ENCODE data around the gene EQTN. TPM values are rescaled to one million over a fixed set of nuclear protein-coding genes. Genes with fewer than 3 reads are reported as not detected.

The EQTN gene
- total RNA-seq, 5 donors from 2014 or later (not counting 1 experiment from before 2014, with no cell fraction given) = not detected

GRCh38 chr9:27282269-27282668 lies 14.7 kb downstream of the EQTN start:
- no peaks in the 10 kb centered on the region for H3K9me3 Mint-ChIP-seq
- H3K36me3 Mint-ChIP-seq = no peaks in the 10 kb centered on the region
- Histone ChIP-seq H3K27ac (ENCODE audit: low read length) (no peak overlapping the region), H3K36me3 (ENCODE audit: control insufficient read depth in 2 of 2, extremely low read depth in 1 of 2, insufficient read depth in 1 of 2, low read length in 1 of 2) (no peaks in the 10 kb centered on the region), H3K9me3 (no peaks in the 10 kb centered on the region), H3K4me1 (ENCODE audit: control insufficient read depth in 1 of 2, extremely low read depth in 1 of 2, insufficient read depth in 2 of 2, low read length in 2 of 2) (no peaks in the 10 kb centered on the region), H3K27me3 (replicated peaks in 1 of 2; ENCODE audit: control insufficient read depth in 2 of 2, extremely low read depth in 1 of 2, insufficient read depth in 2 of 2, low read length in 1 of 2) (peaks cover 0 to 4% of the 10 kb centered on the region in 2 experiments), H3K4me3 (ENCODE audit: control insufficient read depth in 1 of 2, extremely low read depth in 1 of 2, low read length in 1 of 2) (no peak overlapping the region)
- H3K4me1 Mint-ChIP-seq = no peaks in the 10 kb centered on the region
- no peak overlapping the region for H3K27ac Mint-ChIP-seq
- ChIA-PET POLR2A (no interaction called here), CTCF (interaction anchor here in 1 of 2 donors (1.4 kb wide), 1 partner anchor 12 kb away, joined by 3 read pairs; no protein-coding TSS in a partner anchor)
- ATAC-seq (replicated peaks in 1 of 4) = no peak
- DNase-seq = no peak
- WGBS (ENCODE audit: insufficient coverage) = 86% methylated on average over 2 of the region's 7 CpGs
- peaks cover 7 to 20% of the 10 kb centered on the region in 2 donors for H3K27me3 Mint-ChIP-seq
- no peak overlapping the region for H3K4me3 Mint-ChIP-seq

- Mint-ChIP-seq H3K9me3 (no peaks in the 10 kb centered on the region), H3K27me3 (peaks cover 7 to 13% of the 10 kb centered on the region in 2 donors), H3K36me3 (no peaks in the 10 kb centered on the region), H3K27ac (no peak overlapping the region), H3K4me1 (no peaks in the 10 kb centered on the region), H3K4me3 (no peak overlapping the region)
- no peak overlapping the region for H3K27ac ChIP-seq (ENCODE audit: low read length)
- H3K36me3 ChIP-seq (ENCODE audit: control insufficient read depth in 2 of 2, extremely low read depth in 1 of 2, insufficient read depth in 1 of 2, low read length in 1 of 2) = no peaks in the 10 kb centered on the region
- H3K9me3 ChIP-seq = no peaks in the 10 kb centered on the region
- peaks cover 0 to 8% of the 10 kb centered on the region in 2 experiments for H3K27me3 ChIP-seq (replicated peaks in 1 of 2; ENCODE audit: control insufficient read depth in 2 of 2, extremely low read depth in 1 of 2, insufficient read depth in 2 of 2, low read length in 1 of 2)
- H3K4me1 ChIP-seq (ENCODE audit: control insufficient read depth in 1 of 2, extremely low read depth in 1 of 2, insufficient read depth in 2 of 2, low read length in 2 of 2) = no peaks in the 10 kb centered on the region
- WGBS (ENCODE audit: insufficient coverage) = no CpG with 5 or more reads among the region's 5 CpGs
- DNase-seq (no peak), ATAC-seq (replicated peaks in 1 of 4) (no peak)
- ChIA-PET POLR2A (no interaction called here), CTCF (interaction anchor here in 1 of 2 donors (1.4 kb wide), 1 partner anchor 11 kb away, joined by 3 read pairs; no protein-coding TSS in a partner anchor)
- H3K4me3 ChIP-seq (ENCODE audit: control insufficient read depth in 1 of 2, extremely low read depth in 1 of 2, low read length in 1 of 2) = no peak overlapping the region
Observed at GRCh38 chr9:27280860-27281259, 16.1 kb downstream of the EQTN start.

GRCh38 chr9:27280249-27280648 lies 16.7 kb downstream of the EQTN start:
- no peak overlapping the region for H3K4me3 Mint-ChIP-seq
- Histone ChIP-seq H3K27me3 (replicated peaks in 1 of 2; ENCODE audit: control insufficient read depth in 2 of 2, extremely low read depth in 1 of 2, insufficient read depth in 2 of 2, low read length in 1 of 2) (peaks cover 0 to 8% of the 10 kb centered on the region in 2 experiments), H3K9me3 (no peaks in the 10 kb centered on the region), H3K4me1 (ENCODE audit: control insufficient read depth in 1 of 2, extremely low read depth in 1 of 2, insufficient read depth in 2 of 2, low read length in 2 of 2) (no peaks in the 10 kb centered on the region), H3K4me3 (ENCODE audit: control insufficient read depth in 1 of 2, extremely low read depth in 1 of 2, low read length in 1 of 2) (no peak overlapping the region), H3K27ac (ENCODE audit: low read length) (no peak overlapping the region), H3K36me3 (ENCODE audit: control insufficient read depth in 2 of 2, extremely low read depth in 1 of 2, insufficient read depth in 1 of 2, low read length in 1 of 2) (no peaks in the 10 kb centered on the region)
- ChIA-PET CTCF (no interaction called here), POLR2A (no interaction called here)
- no peak for DNase-seq
- peaks cover 7 to 11% of the 10 kb centered on the region in 2 donors for H3K27me3 Mint-ChIP-seq
- no peak for ATAC-seq (replicated peaks in 1 of 4)
- no peaks in the 10 kb centered on the region for H3K4me1 Mint-ChIP-seq
- WGBS (ENCODE audit: insufficient coverage) = 89% methylated on average over 11 of the region's 16 CpGs
- no peaks in the 10 kb centered on the region for H3K36me3 Mint-ChIP-seq
- H3K27ac Mint-ChIP-seq = no peak overlapping the region
- no peaks in the 10 kb centered on the region for H3K9me3 Mint-ChIP-seq

GRCh38 chr9:27279611-27280010 lies 17.3 kb downstream of the EQTN start:
- 94% methylated on average over 2 of the region's 3 CpGs for WGBS (ENCODE audit: insufficient coverage)
- Histone ChIP-seq H3K9me3 (no peaks in the 10 kb centered on the region), H3K4me3 (ENCODE audit: control insufficient read depth in 1 of 2, extremely low read depth in 1 of 2, low read length in 1 of 2) (no peak overlapping the region), H3K4me1 (ENCODE audit: control insufficient read depth in 1 of 2, extremely low read depth in 1 of 2, insufficient read depth in 2 of 2, low read length in 2 of 2) (no peaks in the 10 kb centered on the region), H3K36me3 (ENCODE audit: control insufficient read depth in 2 of 2, extremely low read depth in 1 of 2, insufficient read depth in 1 of 2, low read length in 1 of 2) (no peaks in the 10 kb centered on the region), H3K27me3 (replicated peaks in 1 of 2; ENCODE audit: control insufficient read depth in 2 of 2, extremely low read depth in 1 of 2, insufficient read depth in 2 of 2, low read length in 1 of 2) (peaks cover 0 to 8% of the 10 kb centered on the region in 2 experiments), H3K27ac (ENCODE audit: low read length) (no peak overlapping the region)
- no peak for DNase-seq
- Mint-ChIP-seq H3K9me3 (no peaks in the 10 kb centered on the region), H3K27ac (no peak overlapping the region), H3K4me1 (no peaks in the 10 kb centered on the region), H3K27me3 (peaks cover 7 to 11% of the 10 kb centered on the region in 2 donors), H3K4me3 (no peak overlapping the region), H3K36me3 (no peaks in the 10 kb centered on the region)
- POLR2A ChIA-PET = no interaction called here
- no peak for ATAC-seq (replicated peaks in 1 of 4)
- CTCF ChIA-PET = interaction anchor here in 1 of 2 donors (1.3 kb wide), 1 partner anchor 8 kb away, joined by 3 read pairs; no protein-coding TSS in a partner anchor

GRCh38 chr9:27278374-27278773 lies 18.6 kb downstream of the EQTN start:
- Histone ChIP-seq H3K9me3 (no peaks in the 10 kb centered on the region), H3K4me3 (ENCODE audit: control insufficient read depth in 1 of 2, extremely low read depth in 1 of 2, low read length in 1 of 2) (no peak overlapping the region), H3K27ac (ENCODE audit: low read length) (no peak overlapping the region), H3K4me1 (ENCODE audit: control insufficient read depth in 1 of 2, extremely low read depth in 1 of 2, insufficient read depth in 2 of 2, low read length in 2 of 2) (no peaks in the 10 kb centered on the region), H3K27me3 (replicated peaks in 1 of 2; ENCODE audit: control insufficient read depth in 2 of 2, extremely low read depth in 1 of 2, insufficient read depth in 2 of 2, low read length in 1 of 2) (peaks cover 0 to 8% of the 10 kb centered on the region in 2 experiments), H3K36me3 (ENCODE audit: control insufficient read depth in 2 of 2, extremely low read depth in 1 of 2, insufficient read depth in 1 of 2, low read length in 1 of 2) (no peaks in the 10 kb centered on the region)
- H3K9me3 Mint-ChIP-seq = no peaks in the 10 kb centered on the region
- CTCF ChIA-PET = no interaction called here
- no peaks in the 10 kb centered on the region for H3K36me3 Mint-ChIP-seq
- POLR2A ChIA-PET = no interaction called here
- H3K27ac Mint-ChIP-seq = no peak overlapping the region
- DNase-seq = no peak
- H3K4me1 Mint-ChIP-seq = no peaks in the 10 kb centered on the region
- H3K4me3 Mint-ChIP-seq = no peak overlapping the region
- no CpG with 5 or more reads among the region's 1 CpG for WGBS (ENCODE audit: insufficient coverage)
- peaks cover 7 to 11% of the 10 kb centered on the region in 2 donors for H3K27me3 Mint-ChIP-seq
- ATAC-seq (replicated peaks in 1 of 4) = no peak

GRCh38 chr9:27276193-27277030 lies 20.5 kb downstream of the EQTN start:
- ATAC-seq (replicated peaks in 1 of 4) (peak in 1 of 4 experiments; percentile 52), DNase-seq (peak in 3 of 35 experiments; percentile 5 to 54 (median 16))
- no peaks in the 10 kb centered on the region for H3K9me3 Mint-ChIP-seq
- no peaks in the 10 kb centered on the region for H3K36me3 Mint-ChIP-seq
- no peak overlapping the region for H3K27ac ChIP-seq (ENCODE audit: low read length)
- ChIA-PET POLR2A (no interaction called here), CTCF (interaction anchor here in 1 of 2 donors (0.6 to 0.7 kb wide), 3 partner anchors 13 to 29 kb away, joined by 3 read pairs; no protein-coding TSS in a partner anchor)
- no peaks in the 10 kb centered on the region for H3K36me3 ChIP-seq (ENCODE audit: control insufficient read depth in 2 of 2, extremely low read depth in 1 of 2, insufficient read depth in 1 of 2, low read length in 1 of 2)
- no peaks in the 10 kb centered on the region for H3K9me3 ChIP-seq
- 0% methylated on average over 1 of the region's 12 CpGs for WGBS (ENCODE audit: insufficient coverage)
- H3K4me3 Mint-ChIP-seq = no peak overlapping the region
- H3K4me1 ChIP-seq (ENCODE audit: control insufficient read depth in 1 of 2, extremely low read depth in 1 of 2, insufficient read depth in 2 of 2, low read length in 2 of 2) = no peaks in the 10 kb centered on the region
- peaks cover 0 to 8% of the 10 kb centered on the region in 2 experiments for H3K27me3 ChIP-seq (replicated peaks in 1 of 2; ENCODE audit: control insufficient read depth in 2 of 2, extremely low read depth in 1 of 2, insufficient read depth in 2 of 2, low read length in 1 of 2)
- no peaks in the 10 kb centered on the region for H3K4me1 Mint-ChIP-seq
- H3K4me3 ChIP-seq (ENCODE audit: control insufficient read depth in 1 of 2, extremely low read depth in 1 of 2, low read length in 1 of 2) = no peak overlapping the region
- peaks cover under 1 to 8% of the 10 kb centered on the region in 2 donors for H3K27me3 Mint-ChIP-seq
- no peak overlapping the region for H3K27ac Mint-ChIP-seq
